Measurements from ENCODE around the gene LCAT.

Gene LCAT

GRCh38 chr16:67961551-67961957 is 17.6 kb upstream of the LCAT start:
- Histone ChIP-seq H3K27me3 (ENCODE audit: insufficient read depth, low read depth, severe bottlenecking) (no peaks in the 10 kb centered on the region), H3K9me3 (ENCODE audit: severe bottlenecking) (no peaks in the 10 kb centered on the region), H3K4me3 (ENCODE audit: low read depth, low read length) (no peak overlapping the region), H3K27ac (no peak overlapping the region), H3K36me3 (peaks cover 4% of the 10 kb centered on the region)
- no peak for TF ChIP-seq CTCF (IDR thresholded peaks at IDR 0.05; ENCODE audit: low read depth, low read length)
- no peak for DNase-seq

DNA sequence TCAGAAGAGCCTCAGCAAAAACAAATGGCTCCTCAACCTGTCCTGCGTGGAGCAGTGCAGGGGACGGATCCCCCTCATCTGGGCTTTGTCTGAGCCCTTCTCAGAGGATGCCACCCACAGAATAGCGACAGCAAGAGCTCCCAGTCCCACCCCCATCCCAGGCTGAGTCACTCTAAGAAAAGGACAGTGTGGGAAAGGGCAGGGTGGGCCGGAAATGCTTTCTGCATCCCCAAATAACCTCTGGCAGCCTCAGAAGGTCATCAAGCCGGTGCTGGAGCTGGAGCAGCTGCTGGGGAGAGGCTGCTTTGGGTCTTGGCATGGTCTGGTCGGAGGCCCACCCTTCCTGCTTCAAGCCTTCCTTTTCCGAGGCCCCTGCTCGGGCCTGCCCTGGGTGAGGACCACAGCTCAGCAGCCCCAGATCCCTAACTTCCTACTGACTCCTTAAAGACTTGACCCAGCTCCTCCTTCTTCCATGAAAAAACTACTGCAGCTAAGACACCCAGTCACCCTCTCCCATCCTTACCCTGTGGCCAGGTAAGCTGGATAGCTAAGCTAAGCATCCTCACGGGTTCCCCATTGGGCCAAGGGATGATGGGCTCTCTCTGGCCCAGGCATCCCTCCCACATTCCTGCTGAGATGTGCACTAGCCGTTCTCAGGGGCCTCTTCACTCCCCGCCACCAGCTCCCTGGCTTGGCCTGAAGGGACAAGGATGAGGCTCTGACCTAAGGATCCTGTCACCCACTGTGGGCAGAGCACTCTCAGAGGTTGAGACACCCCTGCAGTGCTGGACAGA is 15.8 kb upstream of the LCAT start:
- Histone ChIP-seq H3K27me3 (ENCODE audit: insufficient read depth, low read depth, severe bottlenecking) (no peaks in the 10 kb centered on the region), H3K9me3 (ENCODE audit: severe bottlenecking) (no peaks in the 10 kb centered on the region), H3K27ac (no peak overlapping the region), H3K36me3 (peaks cover 4% of the 10 kb centered on the region; the same call in 1 of the 2 replicates), H3K4me3 (ENCODE audit: low read depth, low read length) (no peak overlapping the region)
- no peak for DNase-seq
- TF ChIP-seq CTCF (IDR thresholded peaks at IDR 0.05; ENCODE audit: low read depth, low read length) = no peak

DNA sequence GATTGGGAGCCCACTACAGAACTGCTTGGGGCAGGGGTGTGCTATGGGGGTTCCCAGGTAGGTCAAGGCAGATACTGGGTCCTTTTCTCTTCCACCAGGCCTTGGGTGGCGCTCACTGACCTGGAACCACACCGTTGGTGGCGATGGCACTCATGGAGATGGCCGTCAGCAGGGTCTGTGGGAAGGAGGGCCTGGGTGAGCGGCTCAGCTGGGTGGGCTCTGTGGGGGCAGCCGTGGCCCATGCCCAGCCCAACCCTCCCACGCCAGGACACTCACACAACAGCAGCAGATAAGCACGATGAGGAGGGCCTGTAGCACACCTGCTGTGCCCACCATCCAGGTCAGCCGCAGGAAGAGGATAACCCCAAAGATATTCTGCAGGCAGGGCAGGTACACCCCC is 13.7 kb upstream of the LCAT start:
- Histone ChIP-seq H3K27me3 (ENCODE audit: insufficient read depth, low read depth, severe bottlenecking) (no peaks in the 10 kb centered on the region), H3K4me3 (ENCODE audit: low read depth, low read length) (no peak overlapping the region), H3K9me3 (ENCODE audit: severe bottlenecking) (no peaks in the 10 kb centered on the region), H3K36me3 (peaks cover 6% of the 10 kb centered on the region; the same call in 1 of the 2 replicates), H3K27ac (no peak overlapping the region)
- TF ChIP-seq CTCF (IDR thresholded peaks at IDR 0.05; ENCODE audit: low read depth, low read length) = no peak
- no peak for DNase-seq

GRCh38 chr16:67954421-67955196 is 10.7 kb upstream of the LCAT start:
- no peak for DNase-seq
- H3K9me3 ChIP-seq (ENCODE audit: severe bottlenecking) = no peaks in the 10 kb centered on the region
- H3K27me3 ChIP-seq (ENCODE audit: insufficient read depth, low read depth, severe bottlenecking) = no peaks in the 10 kb centered on the region
- no peak overlapping the region for H3K4me3 ChIP-seq (ENCODE audit: low read depth, low read length)
- no peak overlapping the region for H3K27ac ChIP-seq
- peaks cover 2% of the 10 kb centered on the region; the same call in 1 of the 2 replicates for H3K36me3 ChIP-seq
- TF ChIP-seq CTCF (IDR thresholded peaks at IDR 0.05; ENCODE audit: low read depth, low read length) = no peak

DNA sequence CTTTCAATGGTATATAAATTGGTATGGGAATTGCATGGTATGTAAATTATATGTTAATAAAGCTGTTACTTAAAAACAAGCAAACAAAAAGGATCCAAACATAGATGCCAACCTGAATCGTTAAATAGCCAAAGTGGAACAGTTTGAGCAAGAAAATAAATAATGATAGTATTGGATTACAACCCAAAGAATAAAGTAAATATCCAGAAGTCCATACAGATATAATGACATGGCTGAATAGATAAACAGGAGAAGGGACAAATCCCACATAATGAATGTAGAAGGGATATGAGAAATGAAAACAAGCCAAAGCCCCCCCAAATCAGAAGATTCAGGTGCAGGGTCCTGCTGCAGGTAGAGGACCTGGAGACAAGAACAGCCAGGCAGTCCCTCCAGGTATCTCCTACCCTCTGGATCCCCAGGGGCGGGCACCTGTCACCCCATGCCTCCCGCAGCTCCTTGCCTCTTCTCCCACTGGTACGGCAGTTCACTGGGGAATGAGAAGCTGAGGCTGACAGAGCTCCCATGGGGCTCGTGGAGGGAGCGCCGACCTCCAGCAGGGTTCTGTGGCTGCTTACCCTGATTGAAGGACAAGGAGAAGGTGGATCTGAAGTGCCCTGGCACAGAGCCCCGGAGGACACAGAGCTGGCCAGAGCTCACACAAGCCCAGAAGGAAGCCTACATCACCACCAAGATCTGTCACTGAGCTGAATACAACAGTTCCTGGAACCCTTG is 9.9 kb upstream of the LCAT start:
- Histone ChIP-seq H3K36me3 (peaks cover 2% of the 10 kb centered on the region; the same call in 1 of the 2 replicates), H3K27ac (no peak overlapping the region), H3K4me3 (ENCODE audit: low read depth, low read length) (no peak overlapping the region), H3K9me3 (ENCODE audit: severe bottlenecking) (no peaks in the 10 kb centered on the region), H3K27me3 (ENCODE audit: insufficient read depth, low read depth, severe bottlenecking) (no peaks in the 10 kb centered on the region)
- no peak for DNase-seq
- TF ChIP-seq CTCF (IDR thresholded peaks at IDR 0.05; ENCODE audit: low read depth, low read length) = no peak
